H1 (cell line): ENCODE measurements around the gene ZFP91. TPM values are rescaled to one million over a fixed set of nuclear protein-coding genes. Genes with fewer than 3 reads are reported as not detected.

Experiments
- CTCF ChIA-PET: fragments of 300-600 bp; sonication (Branson Sonifier 250); formaldehyde crosslinking; loops from one replicate; lab custom pipeline; 2021; ENCODE audit not compliant: partially characterized antibody; lab: Charles Lee
- POLR2A ChIA-PET: fragments of 300-600 bp; sonication (Branson Sonifier 250); formaldehyde crosslinking; loops from one replicate; lab custom pipeline; 2021; ENCODE audit warnings: inconsistent platforms; ENCODE audit not compliant: partially characterized antibody; lab: Charles Lee
- DNase-seq, 2 experiments: peaks; one replicate each; pipeline versions ENCODE4 v3.0.0 to v3.0.0-alpha.2; 2010 to 2022; ENCODE audit warnings: low spot score in 2 of 2, low read depth in 1 of 2, mixed read lengths in 1 of 2
- FAIRE-seq: peaks from 2 replicates; lab custom pipeline; 2011; peaks lifted over from hg19 to GRCh38; lab: Jason Lieb, UNC
- H2AFZ ChIP-seq: 2 replicates; pipeline ENCODE4 v1.8.1; 2012; ENCODE audit warnings: low read length, inconsistent platforms
- H2AK5ac ChIP-seq: 2 replicates; pipeline ENCODE4 v1.6.1; 2013; ENCODE audit warnings: low read depth, low read length
- H2BK120ac ChIP-seq: replicated peaks from 2 replicates; pipeline ENCODE3; 2013; ENCODE audit warnings: low read depth, low read length, inconsistent platforms
- H2BK12ac ChIP-seq: 2 replicates; pipeline ENCODE4 v1.6.1; 2013; ENCODE audit warnings: low read depth, low read length
- H2BK15ac ChIP-seq: 2 replicates; pipeline ENCODE4 v1.6.1; 2013; ENCODE audit warnings: low read length
- H2BK20ac ChIP-seq: 2 replicates; pipeline ENCODE4 v1.6.1; 2013; ENCODE audit warnings: low read length
- H2BK5ac ChIP-seq: 2 replicates; pipeline ENCODE4 v1.6.1; 2013; ENCODE audit warnings: low read depth, low read length
- H3K14ac ChIP-seq: 2 replicates; pipeline ENCODE4 v1.6.1; 2013; ENCODE audit warnings: inconsistent platforms; ENCODE audit not compliant: insufficient read length
- H3K18ac ChIP-seq: 2 replicates; pipeline ENCODE4 v1.6.1; 2013; ENCODE audit warnings: low read length; ENCODE audit errors: extremely low read depth
- H3K23ac ChIP-seq: 2 replicates; pipeline ENCODE4 v1.6.1; 2013; ENCODE audit warnings: inconsistent platforms; ENCODE audit not compliant: insufficient read length
- H3K23me2 ChIP-seq: 2 replicates; pipeline ENCODE4 v1.6.1; 2013; ENCODE audit warnings: low read depth, low read length
- H3K27ac ChIP-seq: 2 replicates; pipeline ENCODE4 v1.6.1; 2011; ENCODE audit warnings: low read depth, low read length, inconsistent platforms
- H3K27me3 ChIP-seq, 4 experiments: replicated peaks in 1 of 4; 1 replicate in 1 of 4; 2 replicates in 3 of 4; pipeline versions ENCODE4 v1.6.1 to v1.8.1; 2011 to 2013; ENCODE audit warnings: low read length in 3 of 4, mild to moderate bottlenecking in 3 of 4, inconsistent platforms in 2 of 4, mixed read lengths in 2 of 4, moderate library complexity in 1 of 4; ENCODE audit not compliant: control insufficient read depth in 3 of 4, insufficient read depth in 3 of 4; ENCODE audit errors: extremely low read depth in 1 of 4
- H3K36me3 ChIP-seq, 4 experiments: 2 replicates each; pipeline versions ENCODE4 v1.6.1 to v1.8.1; 2011 to 2013; ENCODE audit warnings: mild to moderate bottlenecking in 4 of 4, low read length in 3 of 4, moderate library complexity in 2 of 4, control low read depth in 1 of 4, inconsistent platforms in 1 of 4; ENCODE audit not compliant: insufficient read depth in 4 of 4, control insufficient read depth in 2 of 4
- H3K4ac ChIP-seq: replicated peaks from 2 replicates; pipeline ENCODE3; 2013; ENCODE audit warnings: low read length, low read depth, mixed read lengths, inconsistent platforms; ENCODE audit not compliant: insufficient read length
- H3K4me1 ChIP-seq, 4 experiments: replicated peaks in 1 of 4; 1 replicate in 1 of 4; 2 replicates in 3 of 4; pipeline versions ENCODE4 v1.6.1 to v1.8.1; 2011 to 2013; ENCODE audit warnings: low read length in 3 of 4, inconsistent platforms in 2 of 4, mixed read lengths in 1 of 4; ENCODE audit not compliant: insufficient read depth in 4 of 4, control insufficient read depth in 3 of 4
- H3K4me2 ChIP-seq, 2 experiments: 2 replicates each; pipeline versions ENCODE4 v1.6.1 to v1.8.1; 2011 to 2013; ENCODE audit warnings: low read depth in 2 of 2, low read length in 2 of 2, control low read depth in 1 of 2, inconsistent platforms in 1 of 2, mild to moderate bottlenecking in 1 of 2; ENCODE audit not compliant: insufficient read depth in 1 of 2
- H3K4me3 ChIP-seq, 4 experiments: fragments of 200-600, 300-600 bp in 1 of 4; sonication (generic), shearing (Covaris generic), sonication (Bioruptor Twin) in 1 of 4; 2 replicates each; pipeline versions ENCODE4 v1.5.1 to v1.8.1; 2011 to 2016; ENCODE audit warnings: low read length in 4 of 4, low read depth in 3 of 4, control low read depth in 2 of 4, inconsistent platforms in 2 of 4, mild to moderate bottlenecking in 2 of 4, mixed read lengths in 1 of 4, moderate library complexity in 1 of 4; ENCODE audit not compliant: insufficient read depth in 2 of 4; ENCODE audit errors: extremely low read depth in 1 of 4
- H3K56ac ChIP-seq: replicated peaks from 2 replicates; pipeline ENCODE3; 2013; ENCODE audit warnings: low read depth, mild to moderate bottlenecking, mixed read lengths, low read length, inconsistent platforms; ENCODE audit not compliant: insufficient read length
- H3K79me1 ChIP-seq: 2 replicates; pipeline ENCODE4 v1.6.1; 2013; ENCODE audit warnings: low read depth, low read length, control low read depth
- H3K79me2 ChIP-seq, 2 experiments: 2 replicates each; pipeline versions ENCODE4 v1.6.1 to v1.8.1; 2012 to 2013; ENCODE audit warnings: low read length in 2 of 2, mild to moderate bottlenecking in 2 of 2, inconsistent platforms in 1 of 2; ENCODE audit not compliant: insufficient read depth in 2 of 2, control insufficient read depth in 1 of 2
- H3K9ac ChIP-seq, 4 experiments: replicated peaks in 1 of 4; 1 replicate in 1 of 4; 2 replicates in 3 of 4; pipeline versions ENCODE4 v1.6.1 to v1.8.1; 2011 to 2013; ENCODE audit warnings: low read depth in 3 of 4, low read length in 3 of 4, control low read depth in 2 of 4, mild to moderate bottlenecking in 2 of 4, moderate library complexity in 2 of 4, inconsistent platforms in 1 of 4; ENCODE audit errors: extremely low read depth in 1 of 4
- H3K9me3 ChIP-seq, 2 experiments: 2 replicates each; pipeline versions ENCODE4 v1.6.1 to v1.8.1; 2012 to 2013; ENCODE audit warnings: mild to moderate bottlenecking in 2 of 2, moderate library complexity in 2 of 2, control low read depth in 1 of 2, inconsistent platforms in 1 of 2, low read depth in 1 of 2, low read length in 1 of 2, mixed read lengths in 1 of 2; ENCODE audit not compliant: insufficient read depth in 2 of 2
- H4K20me1 ChIP-seq, 2 experiments: replicated peaks in 1 of 2; 2 replicates each; pipeline versions ENCODE3 to v1.8.1; 2011 to 2013; ENCODE audit warnings: inconsistent platforms in 2 of 2, low read length in 2 of 2, mild to moderate bottlenecking in 1 of 2; ENCODE audit not compliant: insufficient read depth in 2 of 2, control insufficient read depth in 1 of 2
- H4K5ac ChIP-seq: 2 replicates; pipeline ENCODE4 v1.6.1; 2013; ENCODE audit warnings: low read length, low read depth, mixed read lengths, inconsistent platforms; ENCODE audit not compliant: insufficient read length
- H4K8ac ChIP-seq: 2 replicates; pipeline ENCODE4 v1.8.0; 2013; ENCODE audit warnings: mild to moderate bottlenecking, moderate library complexity, low read length, inconsistent platforms; ENCODE audit not compliant: insufficient read depth; ENCODE audit errors: extremely low read depth
- H4K91ac ChIP-seq: replicated peaks from 2 replicates; pipeline ENCODE3; 2013; ENCODE audit warnings: low read length, mixed read lengths, inconsistent platforms; ENCODE audit not compliant: insufficient read length
- CBX8 ChIP-seq: fragments of 300-800, 300-1000 bp; sonication (generic); IDR thresholded peaks from 2 replicates; pipeline ENCODE4 v1.7.1; 2016; ENCODE audit warnings: low read depth, low read length, borderline replicate concordance
- E2F6 ChIP-seq: IDR thresholded peaks from 2 replicates; pipeline ENCODE4 v1.6.1; 2012; ENCODE audit warnings: inconsistent platforms
- FOSL1 ChIP-seq: IDR thresholded peaks from 2 replicates; pipeline ENCODE4 v1.6.1; 2011; ENCODE audit warnings: mild to moderate bottlenecking, low read depth, low read length, moderate library complexity; ENCODE audit not compliant: insufficient read depth
- GTF2F1 ChIP-seq: IDR thresholded peaks from 2 replicates; pipeline ENCODE4 v1.6.1; 2012; ENCODE audit warnings: low read depth, low read length, improper control_type of control experiment, borderline replicate concordance
- MAFK ChIP-seq: IDR thresholded peaks from 2 replicates; pipeline ENCODE4 v1.6.1; 2012; ENCODE audit warnings: low read depth, mild to moderate bottlenecking, improper control_type of control experiment, low read length
- NRF1 ChIP-seq: IDR thresholded peaks from 2 replicates; pipeline ENCODE4 v1.6.1; 2011; ENCODE audit warnings: mild to moderate bottlenecking, low read depth, low read length, improper control_type of control experiment
- POLR2A ChIP-seq, 2 experiments: IDR thresholded peaks; 1 replicate in 1 of 2; 2 replicates in 1 of 2; pipeline ENCODE4 v1.6.1; 2011; ENCODE audit warnings: low read depth in 2 of 2, low read length in 2 of 2, mild to moderate bottlenecking in 2 of 2; ENCODE audit errors: control extremely low read depth in 1 of 2
- POU5F1 ChIP-seq: IDR thresholded peaks from 2 replicates; pipeline ENCODE4 v1.6.1; 2011; ENCODE audit warnings: low read depth, mild to moderate bottlenecking, low read length, moderate library complexity
- SAP30 ChIP-seq: fragments of 300-600 bp; sonication (generic); IDR thresholded peaks from 2 replicates; pipeline ENCODE4 v1.7.1; 2012; ENCODE audit warnings: low read length, moderate library complexity, mild to moderate bottlenecking, inconsistent platforms; ENCODE audit not compliant: insufficient read depth, insufficient replicate concordance
- USF2 ChIP-seq: IDR thresholded peaks from 2 replicates; pipeline ENCODE4 v1.6.1; 2011; ENCODE audit warnings: low read length, improper control_type of control experiment
- WGBS, 2 experiments: shearing (Covaris generic) in 1 of 2; methylation state at CpG; one replicate each; pipeline versions ENCODE4 v1.1.6 to v1.1.7; 2013 to 2015; ENCODE audit warnings: low lambda C conversion rate in 2 of 2, mixed read lengths in 2 of 2, inconsistent platforms in 1 of 2, low coverage in 1 of 2, missing lambda C conversion rate in 1 of 2; ENCODE audit not compliant: insufficient replicate concordance in 2 of 2, insufficient coverage in 1 of 2, insufficient read length in 1 of 2; ENCODE audit errors: extremely low coverage in 1 of 2, missing lambda C conversion rate in 1 of 2; 5-methylcytosine and 5-hydroxymethylcytosine counted together
- polyA plus RNA-seq, 7 experiments: library from polyadenylated mRNA; depleted of rRNA in 3 of 7; stranded (reverse) in 5 of 7; unstranded in 2 of 7; fragments of >200 nt in 5 of 7; fragments of 200-250 nt in 2 of 7; gene quantifications; 1 replicate in 5 of 7; 2 replicates in 1 of 7; 4 replicates in 1 of 7; pipeline versions ENCODE4 v1.2.1 to v1.2.3, GENCODE V29; 2011 to 2013; ENCODE audit warnings: missing spikeins in 2 of 7, mixed read lengths in 2 of 7
- total RNA-seq: library from RNA; stranded (reverse); fragmentation: NEBNext Ultra II Directional; extraction: Animal tissue kit (Norgen Biotek cat#: 25700); gene quantifications from 2 replicates; pipeline ENCODE4 v1.2.1, GENCODE V29; 2021

Gene ZFP91
- total and polyA plus RNA-seq, 2 of the 8 experiments (the other 6 are each of a cell fraction or from before 2014, with no cell fraction given), result 10.7 to 29.0 TPM

GRCh38 chr11:58626934-58627483 lies 48.1 kb downstream of the ZFP91 start:
- POLR2A ChIA-PET, result interaction anchor here (1.2 to 1.5 kb wide), 2 partner anchors 10 to 21 kb away, joined by 4 read pairs; no protein-coding TSS in a partner anchor
- DNase-seq (no peak), FAIRE-seq (no peak)
- Histone ChIP-seq H2BK20ac (no peak overlapping the region), H3K4me2 (no peak overlapping the region), H3K36me3 (peaks cover 10 to 33% (median 17%) of the 10 kb centered on the region in 4 experiments), H3K23me2 (no peaks in the 10 kb centered on the region), H3K27ac (no peak overlapping the region), H3K56ac (no peak overlapping the region), H4K20me1 (peaks cover 0 to 5% of the 10 kb centered on the region in 2 experiments), H2BK12ac (no peak overlapping the region), H4K8ac (no peak overlapping the region), H2BK5ac (no peak overlapping the region), H2AK5ac (no peak overlapping the region), H3K4ac (no peak overlapping the region), H3K9ac (no peak overlapping the region), H3K79me1 (no peaks in the 10 kb centered on the region), H2AFZ (no peak overlapping the region), H4K91ac (no peak overlapping the region), H3K4me1 (no peaks in the 10 kb centered on the region; a peak in 1 of 7 replicates), H4K5ac (no peak overlapping the region), H2BK15ac (no peak overlapping the region), H3K27me3 (no peaks in the 10 kb centered on the region), H3K79me2 (no peaks in the 10 kb centered on the region), H3K14ac (no peak overlapping the region), H3K9me3 (no peaks in the 10 kb centered on the region), H3K4me3 (no peak overlapping the region), H3K23ac (no peak overlapping the region), H3K18ac (no peak overlapping the region), H2BK120ac (no peak overlapping the region)
- CTCF ChIA-PET, result interaction anchor here (1.0 to 5.8 kb wide), 5 partner anchors 12 to 274 kb away, joined by 3 to 37 read pairs (median 20); no protein-coding TSS in a partner anchor
- WGBS, 2 experiments, result 94% methylated on average over 4 of the region's 4 CpGs; no CpG with 5 or more reads in 1 of the 2 experiments
- TF ChIP-seq CBX8 (no peak), POLR2A (IDR thresholded peaks at IDR 0.05; ENCODE audit: control extremely low read depth in 1 of 2, low read depth in 2 of 2, low read length in 2 of 2) (no peak), SAP30 (no peak), FOSL1 (no peak), POU5F1 (no peak), E2F6 (no peak), NRF1 (no peak), GTF2F1 (no peak), USF2 (no peak), MAFK (no peak)
